Choroid plexus epithelial cell (primary cell): ENCODE measurements around the gene AUH.
"Not testable (repeated sequence)": the region's sequence is repeated elsewhere in the genome, so short reads cannot be mapped to it uniquely, and the experiment has no call there.

Source experiments
- DNase-seq: peaks from one replicate; pipeline ENCODE4 v3.0.0-alpha.2; 2010; ENCODE audit warnings: low read depth
- H3K4me3 ChIP-seq: 2 replicates; pipeline ENCODE4 v1.5.1; 2011; ENCODE audit warnings: low read depth, mild to moderate bottlenecking, control low read depth, low read length, moderate library complexity
- TF ChIP-seq, protein P1 (sequence below): conservative IDR thresholded peaks from 2 replicates; pipeline ENCODE4 v1.5.1; 2011; ENCODE audit warnings: low read depth, mild to moderate bottlenecking, control low read depth, inconsistent platforms, low read length, moderate library complexity

The AUH gene

DNA sequence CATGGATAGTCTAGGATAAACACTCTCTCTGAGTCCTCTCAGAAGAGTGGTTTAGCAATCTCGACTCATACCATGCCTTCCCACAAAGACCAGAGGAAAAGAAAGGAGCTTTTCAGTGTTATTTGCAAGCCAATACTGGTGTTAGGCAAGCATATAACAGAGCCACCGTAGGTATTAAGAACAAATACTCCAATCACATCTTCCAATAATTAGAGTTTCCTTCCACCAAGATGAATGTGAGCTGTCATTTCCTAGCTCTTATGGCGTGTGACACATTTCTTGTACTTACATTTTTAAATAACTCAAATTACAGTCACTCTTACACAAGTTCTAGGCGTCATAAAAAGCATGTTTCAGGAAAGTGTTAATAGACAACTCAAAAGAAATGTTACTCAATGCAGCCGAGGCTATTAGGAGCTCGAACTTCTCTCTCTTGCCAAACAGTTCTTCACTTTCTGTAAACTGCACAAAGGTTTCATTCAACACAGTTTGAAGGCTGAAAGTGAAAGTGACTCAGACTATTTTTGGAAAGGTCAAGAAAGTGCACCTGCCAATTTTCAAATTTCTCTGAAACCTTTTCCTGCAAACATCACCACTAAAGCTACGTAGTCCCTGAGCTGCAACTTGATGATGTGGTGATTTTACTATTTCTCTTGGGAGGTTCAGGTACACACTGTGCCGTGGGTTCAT is 153.8 kb downstream of the AUH start:
- peak; percentile 92 for DNase-seq
- H3K4me3 ChIP-seq, result no peak overlapping the region
- TF ChIP-seq, protein P1, sequence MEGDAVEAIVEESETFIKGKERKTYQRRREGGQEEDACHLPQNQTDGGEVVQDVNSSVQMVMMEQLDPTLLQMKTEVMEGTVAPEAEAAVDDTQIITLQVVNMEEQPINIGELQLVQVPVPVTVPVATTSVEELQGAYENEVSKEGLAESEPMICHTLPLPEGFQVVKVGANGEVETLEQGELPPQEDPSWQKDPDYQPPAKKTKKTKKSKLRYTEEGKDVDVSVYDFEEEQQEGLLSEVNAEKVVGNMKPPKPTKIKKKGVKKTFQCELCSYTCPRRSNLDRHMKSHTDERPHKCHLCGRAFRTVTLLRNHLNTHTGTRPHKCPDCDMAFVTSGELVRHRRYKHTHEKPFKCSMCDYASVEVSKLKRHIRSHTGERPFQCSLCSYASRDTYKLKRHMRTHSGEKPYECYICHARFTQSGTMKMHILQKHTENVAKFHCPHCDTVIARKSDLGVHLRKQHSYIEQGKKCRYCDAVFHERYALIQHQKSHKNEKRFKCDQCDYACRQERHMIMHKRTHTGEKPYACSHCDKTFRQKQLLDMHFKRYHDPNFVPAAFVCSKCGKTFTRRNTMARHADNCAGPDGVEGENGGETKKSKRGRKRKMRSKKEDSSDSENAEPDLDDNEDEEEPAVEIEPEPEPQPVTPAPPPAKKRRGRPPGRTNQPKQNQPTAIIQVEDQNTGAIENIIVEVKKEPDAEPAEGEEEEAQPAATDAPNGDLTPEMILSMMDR, result no peak

DNA sequence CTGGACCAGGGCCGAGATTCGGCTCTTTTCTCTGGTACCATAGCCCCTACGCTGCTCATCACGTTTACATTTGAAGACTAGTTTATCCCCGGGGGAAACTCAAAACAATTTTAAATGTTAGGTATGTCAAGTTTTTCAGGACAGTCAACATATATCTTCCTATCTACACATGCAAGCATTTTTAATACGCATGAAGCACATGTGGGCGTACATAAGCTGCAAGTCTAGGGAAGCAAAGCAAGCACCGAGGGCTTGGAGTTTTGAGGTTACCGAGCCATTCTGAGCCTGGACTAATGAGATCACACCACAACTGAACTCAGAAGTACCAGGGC is 154.4 kb downstream of the AUH start:
- DNase-seq, result no peak
- H3K4me3 ChIP-seq, result no peak overlapping the region
- TF ChIP-seq, protein P1, result no peak

DNA sequence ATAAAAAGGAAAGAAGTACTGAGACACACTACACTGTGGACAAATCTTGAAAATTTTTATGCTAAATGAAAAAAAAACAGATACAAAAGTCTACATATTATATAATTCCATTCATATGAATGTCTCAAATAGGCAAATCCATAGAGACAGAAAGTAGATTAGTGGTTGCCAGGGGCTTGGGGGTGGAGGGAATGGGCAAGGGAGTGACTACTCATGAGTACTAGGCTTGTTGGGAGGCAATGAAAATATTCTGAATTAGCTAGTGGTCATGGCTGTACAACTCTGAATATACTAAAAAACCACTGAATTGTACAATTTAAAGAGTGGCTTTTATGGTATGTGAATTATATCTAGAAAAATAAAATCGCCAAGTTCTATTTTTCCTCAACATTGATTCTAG is 154.9 kb downstream of the AUH start:
- TF ChIP-seq, protein P1, result no peak
- H3K4me3 ChIP-seq, result no peak overlapping the region

DNA sequence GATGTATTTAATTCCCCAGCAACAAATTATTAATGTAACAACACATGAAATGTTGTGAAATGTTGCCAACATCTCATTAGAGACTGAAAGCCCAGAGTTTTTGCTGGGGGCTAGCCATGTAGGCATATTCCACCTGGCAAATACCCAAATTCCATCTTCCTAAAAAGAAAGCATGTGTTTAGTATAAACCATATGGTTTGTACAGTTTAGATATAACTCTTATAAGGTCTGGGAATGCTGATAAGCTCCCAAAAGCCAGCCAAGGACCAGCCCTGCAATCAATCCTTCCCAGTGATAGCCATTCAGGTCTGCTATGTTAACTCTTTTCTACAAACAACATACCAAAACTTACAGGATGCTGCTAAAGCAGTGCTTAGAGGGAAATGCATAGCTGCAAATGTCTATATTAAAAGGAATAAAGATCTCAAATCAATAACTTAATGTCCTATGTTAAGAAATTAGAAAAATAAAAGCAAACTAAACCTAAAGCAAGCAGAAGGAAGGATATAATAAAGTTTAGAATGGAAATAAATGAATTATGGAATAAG is 158.9 kb downstream of the AUH start:
- TF ChIP-seq, protein P1, result no peak
- H3K4me3 ChIP-seq, result no peak overlapping the region
- DNase-seq, result no peak

More for the DNA sequence above, 154.9 kb downstream of the AUH start:
- DNase-seq, result no peak

DNA sequence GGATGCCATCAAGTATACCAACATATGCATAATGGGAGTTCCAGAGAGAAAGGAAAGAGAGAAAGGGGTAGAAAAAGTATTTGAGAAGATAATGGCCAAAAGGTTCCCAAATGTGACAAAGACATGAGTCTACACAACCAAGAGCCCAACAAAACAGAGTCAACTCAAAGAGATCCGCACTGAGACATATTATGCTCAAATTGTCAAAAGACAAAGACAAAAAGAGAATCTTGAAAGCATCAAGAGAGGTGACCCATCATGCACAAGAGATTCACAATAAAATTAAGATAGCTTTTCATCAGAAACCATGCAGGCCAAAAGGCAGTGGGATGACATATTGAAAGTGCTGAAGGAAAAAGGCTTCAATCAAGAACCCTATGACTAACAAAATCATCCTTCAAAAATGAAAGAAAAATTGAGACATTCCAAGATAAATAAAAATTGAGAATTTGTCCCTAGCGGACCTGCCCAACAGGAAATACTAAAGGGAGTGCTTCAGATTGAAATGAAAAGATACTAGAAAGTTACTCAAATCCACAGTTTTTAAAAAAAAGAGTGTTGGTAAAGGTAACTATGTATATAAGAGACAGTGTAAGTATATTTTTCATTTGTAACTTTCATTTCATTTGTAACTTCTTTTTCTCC is 160.9 kb downstream of the AUH start:
- DNase-seq, result no peak
- no peak overlapping the region for H3K4me3 ChIP-seq
- TF ChIP-seq, protein P1, result no peak

GRCh38 chr9:91199739-91200497 is 161.8 kb downstream of the AUH start:
- no peak for DNase-seq
- no peak overlapping the region for H3K4me3 ChIP-seq
- TF ChIP-seq, protein P1, result no peak

- not testable (repeated sequence) for H3K4me3 ChIP-seq, DNase-seq
Measured at GRCh38 chr9:91198881-91199280, 162.8 kb downstream of the AUH start.
